ENCODE data around the gene DPH5. TPM values are rescaled to one million over a fixed set of nuclear protein-coding genes. Genes with fewer than 3 reads are reported as not detected.
"Not testable (repeated sequence)": the region's sequence is repeated elsewhere in the genome, so short reads cannot be mapped to it uniquely, and the experiment has no call there.

The DPH5 gene
- total RNA-seq, 1 donor: 39.9 TPM

GRCh38 chr1:100955322-100955721 lies 70.3 kb downstream of the DPH5 start:
- no peak for TF ChIP-seq CTCF (IDR thresholded peaks at IDR 0.05; ENCODE audit: insufficient read depth, low read length)
- H3K4me3 ChIP-seq (ENCODE audit: low read depth, low read length): peak overlapping the region; percentile 7
- peak; percentile 93 for DNase-seq (ENCODE audit: low read depth)

- no peak for TF ChIP-seq CTCF (IDR thresholded peaks at IDR 0.05; ENCODE audit: insufficient read depth, low read length)
- H3K4me3 ChIP-seq (ENCODE audit: low read depth, low read length): no peak overlapping the region
Observed at GRCh38 chr1:100953960-100954730, 71.4 kb downstream of the DPH5 start.

GRCh38 chr1:100952970-100953369 lies 72.6 kb downstream of the DPH5 start:
- DNase-seq (ENCODE audit: low read depth); H3K4me3 ChIP-seq (ENCODE audit: low read depth, low read length): not testable (repeated sequence)

More at GRCh38 chr1:100953960-100954730, 71.4 kb downstream of the DPH5 start:
- no peak for DNase-seq (ENCODE audit: low read depth)

- no peak for TF ChIP-seq CTCF (IDR thresholded peaks at IDR 0.05; ENCODE audit: insufficient read depth, low read length)
- no peak overlapping the region for H3K4me3 ChIP-seq (ENCODE audit: low read depth, low read length)
Observed at GRCh38 chr1:100952104-100952745, 73.4 kb downstream of the DPH5 start.

GRCh38 chr1:100950781-100951180 lies 74.8 kb downstream of the DPH5 start:
- no peak for TF ChIP-seq CTCF (IDR thresholded peaks at IDR 0.05; ENCODE audit: insufficient read depth, low read length)
- peak; percentile 11 for DNase-seq (ENCODE audit: low read depth)
- H3K4me3 ChIP-seq (ENCODE audit: low read depth, low read length): no peak overlapping the region

More at GRCh38 chr1:100952104-100952745, 73.4 kb downstream of the DPH5 start:
- no peak for DNase-seq (ENCODE audit: low read depth)

- no peak for TF ChIP-seq CTCF (IDR thresholded peaks at IDR 0.05; ENCODE audit: insufficient read depth, low read length)
- DNase-seq (ENCODE audit: low read depth): peak; percentile 5
- H3K4me3 ChIP-seq (ENCODE audit: low read depth, low read length): no peak overlapping the region
Observed at GRCh38 chr1:100950337-100950736, 75.2 kb downstream of the DPH5 start.

- H3K4me3 ChIP-seq (ENCODE audit: low read depth, low read length); DNase-seq (ENCODE audit: low read depth): not testable (repeated sequence)
Observed at GRCh38 chr1:100949515-100950158, 75.9 kb downstream of the DPH5 start.

- not testable (repeated sequence) for H3K4me3 ChIP-seq (ENCODE audit: low read depth, low read length); DNase-seq (ENCODE audit: low read depth)
Observed at GRCh38 chr1:100948721-100949405, 76.7 kb downstream of the DPH5 start.

- not testable (repeated sequence) for H3K4me3 ChIP-seq (ENCODE audit: low read depth, low read length); DNase-seq (ENCODE audit: low read depth)
Observed at GRCh38 chr1:100947816-100948215, 77.8 kb downstream of the DPH5 start.

- not testable (repeated sequence) for H3K4me3 ChIP-seq (ENCODE audit: low read depth, low read length); DNase-seq (ENCODE audit: low read depth)
Observed at GRCh38 chr1:100946064-100946463, 79.5 kb downstream of the DPH5 start.
